Mesendoderm (in vitro differentiated cells): ENCODE results near the gene SPRYD4.
A peak's percentile ranks its signal among the peaks of the same experiment; 100 is the strongest.

Experiments used
- DNase-seq: peaks from one replicate; pipeline ENCODE4 v3.0.0; 2013
- H2AK5ac ChIP-seq: 2 replicates; pipeline ENCODE4 v1.6.1; 2013; ENCODE audit warnings: low read length, inconsistent platforms
- H2BK120ac ChIP-seq: 2 replicates; pipeline ENCODE4 v1.6.1; 2013; ENCODE audit warnings: low read depth, mild to moderate bottlenecking, low read length, moderate library complexity, mixed read lengths
- H2BK15ac ChIP-seq: replicated peaks from 2 replicates; pipeline ENCODE4 v1.6.1; 2013; ENCODE audit warnings: low read depth, mild to moderate bottlenecking, moderate library complexity
- H2BK5ac ChIP-seq: 2 replicates; pipeline ENCODE4 v1.6.1; 2013; ENCODE audit warnings: low read length, inconsistent platforms
- H3K18ac ChIP-seq: 2 replicates; pipeline ENCODE4 v1.6.1; 2013; ENCODE audit warnings: mild to moderate bottlenecking, low read length, mixed read lengths
- H3K23ac ChIP-seq: one replicate; pipeline ENCODE4 v1.6.1; 2013; ENCODE audit warnings: low read length
- H3K27ac ChIP-seq: 2 replicates; pipeline ENCODE4 v1.5.1; 2013; ENCODE audit warnings: low read depth, mild to moderate bottlenecking, inconsistent platforms, low read length, moderate library complexity
- H3K27me3 ChIP-seq: 2 replicates; pipeline ENCODE4 v1.6.1; 2013; ENCODE audit warnings: low read length, control low read depth, mild to moderate bottlenecking, inconsistent platforms; ENCODE audit not compliant: insufficient read depth, poor library complexity
- H3K36me3 ChIP-seq: 2 replicates; pipeline ENCODE4 v1.6.1; 2013; ENCODE audit warnings: low read length, inconsistent platforms; ENCODE audit not compliant: control insufficient read depth, insufficient read depth
- H3K4ac ChIP-seq: one replicate; pipeline ENCODE4 v1.6.1; 2013; ENCODE audit warnings: low read depth, mild to moderate bottlenecking, low read length, moderate library complexity
- H3K4me1 ChIP-seq: 2 replicates; pipeline ENCODE4 v1.6.1; 2013; ENCODE audit warnings: low read depth, low read length, inconsistent platforms; ENCODE audit not compliant: control insufficient read depth
- H3K4me2 ChIP-seq: 2 replicates; pipeline ENCODE4 v1.6.1; 2013; ENCODE audit warnings: low read length
- H3K4me3 ChIP-seq: 2 replicates; pipeline ENCODE4 v1.5.1; 2013; ENCODE audit warnings: mild to moderate bottlenecking, low read length
- H3K56ac ChIP-seq: one replicate; pipeline ENCODE4 v1.6.1; 2013; ENCODE audit warnings: low read length
- H3K79me1 ChIP-seq: 2 replicates; pipeline ENCODE4 v1.6.1; 2013; ENCODE audit warnings: low read length, inconsistent platforms
- H3K79me2 ChIP-seq: 2 replicates; pipeline ENCODE4 v1.6.1; 2013; ENCODE audit warnings: mild to moderate bottlenecking, low read length; ENCODE audit not compliant: control insufficient read depth, insufficient read depth
- H3K9ac ChIP-seq: 2 replicates; pipeline ENCODE4 v1.6.1; 2013; ENCODE audit warnings: low read length, inconsistent platforms
- H4K5ac ChIP-seq: one replicate; pipeline ENCODE4 v1.6.1; 2013; ENCODE audit warnings: low read length
- H4K8ac ChIP-seq: one replicate; pipeline ENCODE4 v1.6.1; 2013; ENCODE audit warnings: low read depth, mild to moderate bottlenecking, control low read depth, low read length, moderate library complexity
- WGBS: extraction: QIAGEN DNeasy Blood & Tissue Kit; methylation state at CpG from one replicate; pipeline ENCODE4 v1.1.7; 2013; ENCODE audit warnings: low lambda C conversion rate, missing lambda C conversion rate; ENCODE audit not compliant: insufficient coverage; ENCODE audit errors: extremely low coverage; 5-methylcytosine and 5-hydroxymethylcytosine counted together

SPRYD4 gene

DNA sequence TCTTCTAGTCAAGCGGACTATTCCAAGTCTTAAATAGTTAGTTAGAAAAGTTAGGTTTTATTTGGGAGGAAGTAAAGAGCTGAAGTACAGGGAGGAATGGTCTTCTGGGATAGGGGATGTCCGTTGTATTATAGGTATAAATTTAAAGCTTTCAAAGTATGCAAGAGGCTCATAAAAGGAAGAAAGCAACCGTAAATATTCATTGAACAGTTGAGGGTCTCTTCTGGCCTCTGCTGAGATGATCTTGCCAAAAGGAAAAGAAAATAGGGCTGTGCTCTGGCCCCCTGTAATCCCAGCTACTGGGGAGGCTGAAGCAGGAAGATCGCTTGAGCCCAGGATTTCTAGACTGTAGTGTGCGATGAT lies 18.8 kb upstream of the SPRYD4 start:
- Histone ChIP-seq H2AK5ac (no peak overlapping the region), H3K4me1 (no peaks in the 10 kb centered on the region), H3K79me2 (peaks cover 2% of the 10 kb centered on the region), H4K8ac (no peak overlapping the region), H2BK15ac (no peak overlapping the region), H3K4ac (no peak overlapping the region), H2BK120ac (no peak overlapping the region), H3K27ac (no peak overlapping the region), H2BK5ac (no peak overlapping the region), H4K5ac (no peak overlapping the region), H3K56ac (peak overlapping the region; percentile 40), H3K36me3 (no peaks in the 10 kb centered on the region), H3K79me1 (peaks cover 4% of the 10 kb centered on the region), H3K4me2 (no peak overlapping the region), H3K27me3 (no peaks in the 10 kb centered on the region), H3K4me3 (no peak overlapping the region), H3K18ac (no peak overlapping the region), H3K23ac (no peak overlapping the region), H3K9ac (peak overlapping the region; percentile 48)
- 100% methylated on average over 1 of the region's 5 CpGs for WGBS
- no peak for DNase-seq

DNA sequence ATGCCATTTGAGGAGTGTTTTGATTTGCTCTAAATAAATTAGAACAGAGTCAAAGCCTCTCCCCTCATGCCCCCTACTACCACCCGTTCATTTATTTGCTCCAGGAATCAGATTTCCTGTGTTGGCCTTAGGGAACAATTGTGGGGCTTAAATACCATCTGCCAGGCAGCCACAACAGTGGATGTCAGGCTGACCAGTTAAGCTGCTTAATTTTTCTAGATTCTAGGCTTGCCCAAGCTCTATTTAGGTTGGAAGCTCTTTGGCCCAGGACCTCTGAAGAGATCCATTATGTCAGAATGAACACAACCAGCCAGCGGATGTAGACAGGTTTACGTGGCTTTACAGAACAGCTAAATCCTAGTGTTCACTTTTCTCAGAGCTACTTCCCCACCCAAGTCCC lies 18.1 kb upstream of the SPRYD4 start:
- H3K23ac ChIP-seq, result no peak overlapping the region
- DNase-seq, result no peak
- H2BK120ac ChIP-seq, result no peak overlapping the region
- no peak overlapping the region for H3K56ac ChIP-seq
- no peak overlapping the region for H3K27ac ChIP-seq
- no CpG with 5 or more reads among the region's 3 CpGs for WGBS
- H3K79me2 ChIP-seq, result peaks cover 2% of the 10 kb centered on the region
- H3K4ac ChIP-seq, result no peak overlapping the region
- no peak overlapping the region for H3K4me3 ChIP-seq
- H4K5ac ChIP-seq, result no peak overlapping the region
- no peak overlapping the region for H3K4me2 ChIP-seq
- H3K18ac ChIP-seq, result no peak overlapping the region
- H2BK15ac ChIP-seq, result no peak overlapping the region
- no peak overlapping the region for H3K9ac ChIP-seq
- no peaks in the 10 kb centered on the region for H3K4me1 ChIP-seq
- H2BK5ac ChIP-seq, result no peak overlapping the region
- peaks cover 4% of the 10 kb centered on the region for H3K79me1 ChIP-seq
- no peak overlapping the region for H4K8ac ChIP-seq
- no peaks in the 10 kb centered on the region for H3K27me3 ChIP-seq
- H2AK5ac ChIP-seq, result no peak overlapping the region
- H3K36me3 ChIP-seq, result no peaks in the 10 kb centered on the region

DNA sequence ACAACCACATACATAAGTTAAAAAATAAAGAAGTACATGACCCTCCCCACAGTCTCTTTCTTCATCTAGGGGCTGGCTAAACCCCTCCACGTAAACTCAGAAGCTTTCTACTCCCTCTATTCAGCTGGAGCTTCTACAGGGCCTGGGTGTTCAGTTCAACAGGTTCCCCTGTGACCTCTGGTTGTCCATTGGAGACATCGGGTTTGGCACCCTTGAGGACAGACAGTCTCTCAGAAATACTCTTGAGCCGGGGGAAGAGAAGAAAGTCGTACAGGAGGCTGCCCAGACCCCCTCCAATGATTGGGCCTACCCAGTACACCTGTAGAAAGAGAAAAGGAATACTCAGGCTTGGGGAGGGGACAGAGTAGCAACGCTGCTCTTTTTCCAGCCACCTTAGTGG lies 17.2 kb upstream of the SPRYD4 start:
- Histone ChIP-seq H2BK120ac (no peak overlapping the region), H2BK15ac (no peak overlapping the region), H4K5ac (no peak overlapping the region), H3K36me3 (no peaks in the 10 kb centered on the region), H3K4me2 (no peak overlapping the region), H3K27me3 (no peaks in the 10 kb centered on the region), H3K4ac (no peak overlapping the region), H2BK5ac (no peak overlapping the region), H3K4me3 (no peak overlapping the region), H3K79me1 (peaks cover 4% of the 10 kb centered on the region), H3K9ac (no peak overlapping the region), H2AK5ac (no peak overlapping the region), H3K56ac (no peak overlapping the region), H4K8ac (no peak overlapping the region), H3K23ac (no peak overlapping the region), H3K18ac (no peak overlapping the region), H3K27ac (no peak overlapping the region), H3K4me1 (no peaks in the 10 kb centered on the region), H3K79me2 (peaks cover 2% of the 10 kb centered on the region)
- no peak for DNase-seq
- WGBS, result no CpG with 5 or more reads among the region's 5 CpGs

DNA sequence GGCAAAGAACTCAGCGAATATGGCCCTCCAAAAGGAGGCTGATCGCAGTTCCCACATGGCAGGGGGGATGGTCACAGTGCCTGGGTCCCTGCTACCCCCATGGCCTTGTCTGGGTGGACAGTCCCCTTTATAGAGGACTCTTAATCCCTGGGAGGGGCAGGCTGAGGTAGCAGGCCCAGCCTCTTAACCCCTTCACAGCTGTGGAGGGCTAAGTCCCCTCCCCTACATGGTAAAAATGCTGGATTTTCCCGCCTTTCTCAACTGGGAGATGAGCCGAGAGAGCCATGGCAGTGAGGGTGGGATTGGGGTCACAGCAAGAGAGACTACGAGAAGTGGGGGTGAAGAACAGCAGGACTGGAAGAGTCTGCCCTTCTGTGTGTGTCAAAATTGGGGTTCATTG lies 13.8 kb upstream of the SPRYD4 start, which contains the start of gene MIP:
TSS of gene MIP (minus strand) at position 101 of the 400 bp plus-strand sequence. CDS start at position 57, 44 bp downstream.
- Histone ChIP-seq H4K5ac (no peak within 1 kb of the TSS), H3K9ac (no peak within 1 kb of the TSS), H3K27ac (no peak within 1 kb of the TSS), H3K36me3 (no peaks in the 10 kb centered on the region), H2BK15ac (no peak within 1 kb of the TSS), H2BK5ac (no peak within 1 kb of the TSS), H3K4ac (no peak within 1 kb of the TSS), H4K8ac (no peak within 1 kb of the TSS), H3K18ac (no peak within 1 kb of the TSS), H3K27me3 (no peaks in the 10 kb centered on the region), H3K79me1 (no peaks in the 10 kb centered on the region), H2AK5ac (no peak within 1 kb of the TSS), H3K4me2 (no peak within 1 kb of the TSS), H2BK120ac (no peak within 1 kb of the TSS), H3K56ac (no peak within 1 kb of the TSS), H3K4me1 (no peaks in the 10 kb centered on the region), H3K23ac (no peak within 1 kb of the TSS), H3K4me3 (no peak within 1 kb of the TSS), H3K79me2 (no peaks in the 10 kb centered on the region)
- WGBS, result no CpG with 5 or more reads among the region's 5 CpGs
- no peak for DNase-seq

DNA sequence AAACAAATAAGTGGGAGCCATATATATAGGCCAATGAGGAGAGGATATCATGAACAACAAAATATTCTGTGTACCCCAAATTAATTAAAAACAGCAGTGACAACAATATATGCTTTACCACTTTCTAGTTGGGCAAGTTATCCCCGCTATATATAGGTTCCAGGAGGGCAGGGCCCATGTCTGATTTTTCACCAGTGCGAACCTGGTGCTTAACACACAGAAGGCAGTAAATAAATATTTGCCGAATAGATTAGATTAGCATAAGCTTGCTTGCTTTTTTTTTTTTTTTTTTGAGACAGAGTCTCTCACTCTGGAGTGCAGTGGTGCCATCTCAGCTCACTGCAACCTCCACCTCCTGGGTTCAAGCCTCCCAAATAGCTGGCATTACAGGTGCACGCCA lies 10.6 kb upstream of the SPRYD4 start:
- no peak overlapping the region for H3K9ac ChIP-seq
- H2BK15ac ChIP-seq, result no peak overlapping the region
- H3K4me3 ChIP-seq, result no peak overlapping the region
- no peaks in the 10 kb centered on the region for H3K36me3 ChIP-seq
- no peaks in the 10 kb centered on the region for H3K27me3 ChIP-seq
- no peak overlapping the region for H3K27ac ChIP-seq
- H2BK5ac ChIP-seq, result no peak overlapping the region
- no peak for DNase-seq
- WGBS, result no CpG with 5 or more reads among the region's 4 CpGs
- no peaks in the 10 kb centered on the region for H3K79me2 ChIP-seq
- no peak overlapping the region for H3K4me2 ChIP-seq
- no peak overlapping the region for H2AK5ac ChIP-seq
- no peak overlapping the region for H2BK120ac ChIP-seq
- H3K18ac ChIP-seq, result no peak overlapping the region
- no peak overlapping the region for H3K4ac ChIP-seq
- H4K5ac ChIP-seq, result no peak overlapping the region
- no peak overlapping the region for H4K8ac ChIP-seq
- H3K79me1 ChIP-seq, result no peaks in the 10 kb centered on the region
- H3K56ac ChIP-seq, result no peak overlapping the region
- H3K4me1 ChIP-seq, result no peaks in the 10 kb centered on the region
- no peak overlapping the region for H3K23ac ChIP-seq
